ENCODE results near the gene GGT6.

Gene GGT6

GRCh38 chr17:4554441-4554996 is 5.9 kb downstream of the GGT6 start:
- peak overlapping the region; percentile 89 for H3K4me3 ChIP-seq (replicated peaks; ENCODE audit: insufficient read depth, low read length)
- TF ChIP-seq GABPA (IDR thresholded peaks at IDR 0.05; ENCODE audit: low read depth), result no peak
- TF ChIP-seq SPI1 (IDR thresholded peaks at IDR 0.05; ENCODE audit: borderline replicate concordance, low read depth), result no peak
- no peak for TF ChIP-seq POLR2AphosphoS5 (IDR thresholded peaks at IDR 0.05; ENCODE audit: low read depth)
- TF ChIP-seq CTCF (IDR thresholded peaks at IDR 0.05; ENCODE audit: insufficient read depth, low read length), result no peak
- TF ChIP-seq REST (IDR thresholded peaks at IDR 0.05; ENCODE audit: insufficient replicate concordance, low read depth), result no peak
- no peaks in the 10 kb centered on the region for H3K27me3 ChIP-seq (ENCODE audit: insufficient read depth, poor library complexity, severe bottlenecking)
- DNase-seq (ENCODE audit: low read depth in 1 of 2, low spot score in 1 of 2), result no peak
- peak overlapping the region; percentile 89 for H3K27ac ChIP-seq (replicated peaks)

GRCh38 chr17:4553669-4554068 is 6.7 kb downstream of the GGT6 start:
- H3K27ac ChIP-seq (replicated peaks), result no peak overlapping the region; the same call in 1 of the 2 replicates
- no peak for TF ChIP-seq GABPA (IDR thresholded peaks at IDR 0.05; ENCODE audit: low read depth)
- TF ChIP-seq SPI1 (IDR thresholded peaks at IDR 0.05; ENCODE audit: borderline replicate concordance, low read depth), result no peak
- no peak for TF ChIP-seq REST (IDR thresholded peaks at IDR 0.05; ENCODE audit: insufficient replicate concordance, low read depth)
- H3K4me3 ChIP-seq (replicated peaks; ENCODE audit: insufficient read depth, low read length), result peak overlapping the region; percentile 89
- DNase-seq (ENCODE audit: low read depth in 1 of 2, low spot score in 1 of 2), result no peak
- no peaks in the 10 kb centered on the region for H3K27me3 ChIP-seq (ENCODE audit: insufficient read depth, poor library complexity, severe bottlenecking)

- no peak for DNase-seq (ENCODE audit: low read depth in 1 of 2, low spot score in 1 of 2)
- no peaks in the 10 kb centered on the region for H3K27me3 ChIP-seq (ENCODE audit: insufficient read depth, poor library complexity, severe bottlenecking)
- H3K27ac ChIP-seq (replicated peaks), result no peak overlapping the region
- no peak overlapping the region for H3K4me3 ChIP-seq (replicated peaks; ENCODE audit: insufficient read depth, low read length)
- TF ChIP-seq SPI1 (IDR thresholded peaks at IDR 0.05; ENCODE audit: borderline replicate concordance, low read depth) (no peak), POLR2AphosphoS5 (IDR thresholded peaks at IDR 0.05; ENCODE audit: low read depth) (no peak), REST (IDR thresholded peaks at IDR 0.05; ENCODE audit: insufficient replicate concordance, low read depth) (no peak), GABPA (IDR thresholded peaks at IDR 0.05; ENCODE audit: low read depth) (no peak), CTCF (IDR thresholded peaks at IDR 0.05; ENCODE audit: insufficient read depth, low read length) (no peak)
Observed at GRCh38 chr17:4551796-4552525, 8.4 kb downstream of the GGT6 start.

All from HL-60 (cell line).